GM21447 (cell line): ENCODE measurements around the gene CCDC12.

Experiments
- ATAC-seq: cut with Tn5 transposase; IDR thresholded peaks from one replicate; pipeline ENCODE4 v1.9.1; 2021; ENCODE audit not compliant: unreplicated experiment

CCDC12 gene

GRCh38 chr3:47008234-47008796, 31.8 kb upstream of the CCDC12 start:
- no peak for ATAC-seq

DNA sequence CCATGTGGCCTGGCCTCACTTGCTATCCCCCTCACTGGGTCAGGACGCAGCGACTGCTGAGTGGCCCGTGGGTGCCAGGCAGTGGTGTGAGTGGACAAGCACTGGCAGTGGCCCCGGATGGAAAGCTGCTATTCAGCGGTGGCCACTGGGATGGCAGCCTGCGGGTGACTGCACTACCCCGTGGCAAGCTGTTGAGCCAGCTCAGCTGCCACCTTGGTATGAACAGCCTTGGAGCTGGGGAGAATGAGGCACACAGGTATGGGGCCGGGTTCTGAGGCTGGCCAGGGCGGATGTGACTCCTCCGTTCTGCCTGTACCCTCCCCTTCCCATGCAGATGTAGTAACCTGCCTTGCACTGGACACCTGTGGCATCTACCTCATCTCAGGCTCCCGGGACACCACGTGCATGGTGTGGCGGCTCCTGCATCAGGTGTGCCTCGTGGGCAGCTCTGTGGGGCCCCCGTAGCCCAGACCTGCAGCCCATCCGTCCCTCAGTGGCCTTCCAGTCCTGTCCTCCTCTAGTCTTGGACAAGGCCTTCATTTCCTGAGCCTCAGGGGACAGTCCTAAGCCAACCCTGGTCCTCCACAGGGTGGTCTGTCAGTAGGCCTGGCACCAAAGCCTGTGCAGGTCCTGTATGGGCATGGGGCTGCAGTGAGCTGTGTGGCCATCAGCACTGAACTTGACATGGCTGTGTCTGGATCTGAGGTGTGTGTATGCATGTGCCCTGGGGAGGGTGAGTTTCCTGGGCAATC, 31.1 kb upstream of the CCDC12 start:
- no peak for ATAC-seq

DNA sequence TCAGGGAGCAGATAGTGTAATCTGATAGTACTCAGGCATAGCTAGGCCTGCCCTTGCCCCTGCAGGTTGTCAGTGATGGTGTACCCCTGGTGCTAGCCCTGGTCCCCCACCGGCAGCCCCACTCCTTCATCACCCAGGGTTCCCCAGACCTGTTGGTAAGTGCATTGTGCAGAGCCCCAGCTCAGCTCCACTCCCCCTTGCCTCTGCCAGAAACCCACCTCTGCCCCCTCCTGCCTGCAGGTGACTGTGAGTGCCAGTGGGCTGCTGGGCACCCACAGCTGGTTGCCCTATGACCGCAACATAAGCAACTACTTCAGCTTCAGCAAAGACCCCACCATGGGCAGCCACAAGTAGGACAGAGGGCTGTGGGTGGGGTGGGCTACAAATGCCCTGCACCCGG, 30.5 kb upstream of the CCDC12 start:
- ATAC-seq, result no peak

- ATAC-seq, result no peak
These were observed 29.7 kb upstream of the CCDC12 start for GRCh38 chr3:47006145-47006651.

- no peak for ATAC-seq
These were observed 28.9 kb upstream of the CCDC12 start for GRCh38 chr3:47005212-47006144.

- no peak for ATAC-seq
These were observed 28.0 kb upstream of the CCDC12 start for GRCh38 chr3:47004369-47005211.

DNA sequence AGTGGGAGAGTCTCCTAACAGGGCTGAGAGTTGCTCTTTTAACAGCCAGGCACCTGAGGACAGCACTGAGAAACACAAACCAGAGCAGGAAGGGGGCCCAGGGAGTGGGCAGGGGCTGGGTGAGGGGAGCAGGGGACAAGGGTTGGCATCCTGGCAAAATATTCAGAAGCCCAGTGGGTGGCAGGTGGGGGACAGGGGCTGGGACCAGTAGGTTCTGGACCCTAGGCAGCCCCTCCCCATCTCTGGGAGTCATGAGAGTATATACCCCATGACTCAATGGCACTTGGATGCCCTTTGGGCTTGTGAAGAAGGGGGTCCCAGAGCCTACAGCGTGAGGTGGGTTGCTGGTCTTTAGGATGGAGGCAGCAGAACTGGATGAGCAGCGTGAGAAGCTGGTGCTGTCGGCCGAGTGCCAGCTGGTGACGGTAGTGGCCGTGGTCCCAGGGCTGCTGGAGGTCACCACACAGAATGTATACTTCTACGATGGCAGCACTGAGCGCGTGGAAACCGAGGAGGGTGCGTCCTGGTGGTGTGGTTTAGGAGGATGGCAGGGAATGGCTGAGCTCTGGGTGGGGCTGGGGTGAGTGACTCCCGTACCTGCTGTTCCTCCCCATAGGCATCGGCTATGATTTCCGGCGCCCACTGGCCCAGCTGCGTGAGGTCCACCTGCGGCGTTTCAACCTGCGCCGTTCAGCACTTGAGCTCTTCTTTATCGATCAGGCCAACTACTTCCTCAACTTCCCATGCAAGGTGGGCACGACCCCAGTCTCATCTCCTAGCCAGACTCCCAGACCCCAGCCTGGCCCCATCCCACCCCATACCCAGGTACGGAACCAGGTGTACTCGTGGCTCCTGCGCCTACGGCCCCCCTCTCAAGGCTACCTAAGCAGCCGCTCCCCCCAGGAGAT, 27.2 kb upstream of the CCDC12 start:
- ATAC-seq, result no peak

DNA sequence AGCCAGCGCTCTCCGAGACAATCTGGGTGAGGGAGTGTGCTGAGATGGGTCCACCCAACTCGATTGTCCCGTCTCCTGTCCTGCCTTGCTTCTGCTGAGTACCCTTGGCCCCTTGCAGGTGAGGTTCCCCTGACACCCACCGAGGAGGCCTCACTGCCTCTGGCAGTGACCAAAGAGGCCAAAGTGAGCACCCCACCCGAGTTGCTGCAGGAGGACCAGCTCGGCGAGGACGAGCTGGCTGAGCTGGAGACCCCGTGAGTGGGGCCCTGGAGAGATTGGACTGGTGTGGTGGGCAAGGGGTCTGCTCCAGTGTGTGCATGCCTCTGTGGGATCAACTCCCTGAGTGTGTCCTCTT, 26.5 kb upstream of the CCDC12 start:
- ATAC-seq, result no peak

GRCh38 chr3:47002171-47003055, 25.9 kb upstream of the CCDC12 start:
- ATAC-seq, result no peak

DNA sequence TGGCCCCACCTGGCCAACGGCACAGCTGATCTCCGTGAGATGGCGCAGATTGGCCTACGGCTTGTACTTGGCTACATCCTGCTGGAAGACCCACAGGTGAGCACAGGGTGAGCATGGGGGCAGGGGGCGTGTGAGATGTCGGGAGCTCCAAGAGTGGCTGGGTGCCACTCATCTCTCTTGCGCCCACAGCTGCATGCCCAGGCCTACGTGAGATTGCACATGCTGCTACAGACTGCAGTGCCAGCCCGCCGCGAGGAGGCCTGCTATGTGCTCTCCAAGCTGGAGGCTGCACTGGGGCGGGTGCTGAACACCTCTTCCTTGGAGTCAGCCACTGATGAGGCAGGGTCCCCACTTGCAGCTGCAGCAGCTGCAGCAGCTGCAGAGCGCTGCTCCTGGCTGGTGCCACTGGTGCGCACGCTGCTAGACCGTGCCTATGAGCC, 25.2 kb upstream of the CCDC12 start:
- ATAC-seq, result no peak

DNA sequence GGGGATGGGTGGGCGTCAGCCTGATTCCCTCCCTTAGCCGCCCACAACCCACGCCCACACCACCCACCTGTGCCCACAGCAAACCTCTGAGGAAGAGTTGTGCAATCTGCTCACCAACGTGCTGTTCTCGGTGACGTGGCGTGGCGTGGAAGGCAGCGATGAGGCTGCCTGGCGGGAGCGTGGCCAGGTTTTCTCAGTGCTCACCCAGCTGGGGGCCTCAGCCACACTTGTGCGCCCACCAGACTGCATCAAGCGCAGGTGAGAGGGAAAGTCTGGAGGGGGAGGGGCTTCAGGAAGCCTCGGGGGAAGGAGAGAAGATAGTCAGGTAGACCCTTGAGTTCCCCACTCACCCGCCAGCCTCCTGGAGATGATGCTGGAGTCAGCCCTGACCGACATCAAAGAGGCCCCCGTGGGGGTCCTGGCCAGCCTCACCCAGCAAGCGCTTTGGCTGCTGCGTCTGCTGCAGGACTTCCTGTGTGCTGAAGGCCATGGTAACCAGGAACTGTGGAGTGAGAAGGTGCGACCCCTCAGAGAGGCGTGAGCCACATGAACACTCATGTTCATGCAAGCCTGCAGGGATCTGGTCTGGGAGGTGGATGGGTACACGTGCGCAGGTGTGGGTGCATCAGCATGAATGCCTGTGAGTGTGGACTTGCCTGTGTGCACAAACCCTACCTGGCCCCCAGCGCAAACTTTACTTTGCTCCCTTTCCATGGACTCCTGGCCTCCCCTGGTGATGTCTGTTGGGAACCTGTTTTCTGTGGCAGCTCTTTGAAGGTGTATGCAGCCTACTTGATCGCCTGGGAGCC, 24.6 kb upstream of the CCDC12 start:
- no peak for ATAC-seq

DNA sequence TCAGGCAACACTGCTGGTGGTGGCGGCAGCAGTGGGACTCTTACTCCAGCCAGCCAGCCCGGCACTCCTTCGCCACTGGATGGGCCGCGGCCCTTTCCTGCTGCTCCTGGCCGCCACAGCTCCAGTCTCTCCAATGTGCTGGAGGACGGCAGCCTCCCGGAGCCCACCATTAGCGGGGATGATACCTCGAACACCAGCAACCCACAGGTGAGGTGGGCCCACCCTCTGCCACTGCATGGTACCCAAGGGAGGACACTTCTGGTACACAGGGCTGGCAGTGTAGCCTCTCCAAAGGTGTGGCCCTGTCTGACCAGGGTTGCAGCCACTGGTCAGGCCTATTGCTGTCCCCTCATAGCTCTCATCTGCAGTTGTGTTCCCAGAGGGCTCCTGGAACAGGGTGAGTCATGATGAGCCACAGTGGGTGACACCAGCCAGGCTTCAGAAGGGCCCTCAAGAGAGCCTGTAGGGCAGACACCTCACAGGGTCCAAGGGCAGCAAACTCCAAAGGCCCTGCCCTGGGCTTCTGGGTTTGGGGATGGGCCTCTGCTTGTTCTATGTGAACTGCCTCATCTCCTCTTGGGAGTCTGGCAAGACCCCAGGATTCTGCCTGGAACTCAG, 23.8 kb upstream of the CCDC12 start:
- ATAC-seq, result no peak

GRCh38 chr3:46999516-47000197, 23.1 kb upstream of the CCDC12 start:
- no peak for ATAC-seq

- ATAC-seq, result no peak
These were observed 22.4 kb upstream of the CCDC12 start for GRCh38 chr3:46998852-46999515.

DNA sequence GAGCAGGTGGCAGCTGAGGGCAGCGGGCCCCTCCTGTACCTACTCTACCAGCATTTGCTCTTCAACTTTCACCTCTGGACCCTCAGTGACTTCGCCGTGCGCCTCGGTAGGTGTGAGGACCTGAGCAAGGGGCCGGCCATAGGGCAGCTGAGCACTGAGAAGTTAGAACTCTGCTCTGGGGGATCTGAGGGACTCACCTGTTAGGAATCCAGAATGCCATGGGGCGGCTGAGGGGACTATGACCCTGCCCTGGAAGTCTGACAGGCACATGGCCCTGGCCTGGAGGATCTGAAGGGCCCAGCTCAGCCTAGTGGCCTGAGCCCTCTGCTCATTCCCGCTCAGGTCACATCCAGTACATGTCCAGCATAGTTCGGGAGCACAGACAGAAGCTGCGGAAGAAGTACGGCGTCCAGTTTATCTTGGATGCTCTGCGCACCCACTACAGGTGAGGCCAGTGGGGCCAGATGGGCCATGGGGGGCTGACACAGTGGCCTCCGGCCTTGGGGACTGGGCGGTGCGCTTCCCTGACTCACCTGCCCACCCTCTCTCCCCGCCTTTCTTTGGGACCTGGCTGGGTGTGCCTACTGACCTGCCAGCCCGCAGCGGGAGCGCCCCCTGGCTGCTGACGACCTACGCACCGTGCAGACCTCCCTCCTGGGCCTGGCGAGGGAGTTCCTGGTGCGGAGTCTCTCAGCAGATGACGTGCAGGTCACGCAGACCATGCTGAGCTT, 21.7 kb upstream of the CCDC12 start:
- ATAC-seq, result no peak
